ENCODE results near the gene MT1H.
"Not testable (repeated sequence)": the region's sequence is repeated elsewhere in the genome, so short reads cannot be mapped to it uniquely, and the experiment has no call there.

MT1H gene

GRCh38 chr16:56667581-56668571 is 1.7 kb upstream of the MT1H start, which contains the start of gene MT1G:
Gene MT1G (minus strand): TSS chr16:56668065. CDS start chr16:56667993, 72 bp downstream.
- H3K4me3 Mint-ChIP-seq = peak within 1 kb of the TSS; percentile 64
- peaks cover 1% of the 10 kb centered on the region for H3K36me3 Mint-ChIP-seq (ENCODE audit: low read depth)
- H3K27ac Mint-ChIP-seq = no peak within 1 kb of the TSS
- peak; percentile 59 for DNase-seq
- no peaks in the 10 kb centered on the region for H3K9me3 Mint-ChIP-seq
- peaks cover 24% of the 10 kb centered on the region for H3K4me1 Mint-ChIP-seq (ENCODE audit: low read depth)
- peaks cover 65% of the 10 kb centered on the region for H3K27me3 Mint-ChIP-seq

- peaks cover 78% of the 10 kb centered on the region for H3K27me3 Mint-ChIP-seq
- H3K9me3 Mint-ChIP-seq = no peaks in the 10 kb centered on the region
- peaks cover 23% of the 10 kb centered on the region for H3K4me1 Mint-ChIP-seq (ENCODE audit: low read depth)
- H3K27ac Mint-ChIP-seq = no peak overlapping the region
- H3K36me3 Mint-ChIP-seq (ENCODE audit: low read depth) = peaks cover 1% of the 10 kb centered on the region
- no peak for DNase-seq
- H3K4me3 Mint-ChIP-seq = no peak overlapping the region
Observed at GRCh38 chr16:56669840-56670619, 416 bp downstream of the MT1H start.

- H3K36me3 Mint-ChIP-seq (ENCODE audit: low read depth) = peaks cover 1% of the 10 kb centered on the region
- no peak overlapping the region for H3K27ac Mint-ChIP-seq
- H3K27me3 Mint-ChIP-seq = peaks cover 84% of the 10 kb centered on the region
- H3K9me3 Mint-ChIP-seq = no peaks in the 10 kb centered on the region
- DNase-seq = no peak
- H3K4me1 Mint-ChIP-seq (ENCODE audit: low read depth) = peaks cover 28% of the 10 kb centered on the region
- no peak overlapping the region for H3K4me3 Mint-ChIP-seq
Observed at GRCh38 chr16:56670620-56670934, 963 bp downstream of the MT1H start.

GRCh38 chr16:56671691-56672090 is 2.1 kb downstream of the MT1H start:
- not testable (repeated sequence) for H3K4me3 Mint-ChIP-seq; H3K36me3 Mint-ChIP-seq (ENCODE audit: low read depth); DNase-seq; H3K27ac Mint-ChIP-seq; H3K9me3 Mint-ChIP-seq
- Mint-ChIP-seq H3K4me1 (ENCODE audit: low read depth) (peaks cover 33% of the 10 kb centered on the region), H3K27me3 (peaks cover 79% of the 10 kb centered on the region)

GRCh38 chr16:56672171-56672570 is 2.6 kb downstream of the MT1H start:
- DNase-seq; H3K36me3 Mint-ChIP-seq (ENCODE audit: low read depth); H3K4me3 Mint-ChIP-seq; H3K27ac Mint-ChIP-seq; H3K9me3 Mint-ChIP-seq: not testable (repeated sequence)
- Mint-ChIP-seq H3K27me3 (peaks cover 74% of the 10 kb centered on the region), H3K4me1 (ENCODE audit: low read depth) (peaks cover 33% of the 10 kb centered on the region)

GRCh38 chr16:56672761-56673536 is 3.3 kb downstream of the MT1H start:
- Mint-ChIP-seq H3K4me1 (ENCODE audit: low read depth) (peaks cover 30% of the 10 kb centered on the region), H3K9me3 (no peaks in the 10 kb centered on the region), H3K27me3 (peaks cover 67% of the 10 kb centered on the region)

GRCh38 chr16:56673921-56674320 is 4.3 kb downstream of the MT1H start:
- no peak overlapping the region for H3K27ac Mint-ChIP-seq
- no peak for DNase-seq
- no peak overlapping the region for H3K4me3 Mint-ChIP-seq

More at GRCh38 chr16:56672761-56673536, 3.3 kb downstream of the MT1H start:
- no peaks in the 10 kb centered on the region for H3K36me3 Mint-ChIP-seq (ENCODE audit: low read depth)
- H3K4me3 Mint-ChIP-seq = no peak overlapping the region
- H3K27ac Mint-ChIP-seq = no peak overlapping the region
- no peak for DNase-seq

GRCh38 chr16:56674570-56674969 is 5.0 kb downstream of the MT1H start:
- DNase-seq; H3K9me3 Mint-ChIP-seq; H3K4me3 Mint-ChIP-seq; H3K27ac Mint-ChIP-seq; H3K36me3 Mint-ChIP-seq (ENCODE audit: low read depth): not testable (repeated sequence)
- peaks cover 19% of the 10 kb centered on the region for H3K4me1 Mint-ChIP-seq (ENCODE audit: low read depth)
- H3K27me3 Mint-ChIP-seq = peaks cover 52% of the 10 kb centered on the region

More at GRCh38 chr16:56673921-56674320, 4.3 kb downstream of the MT1H start:
- Mint-ChIP-seq H3K27me3 (peaks cover 58% of the 10 kb centered on the region), H3K4me1 (ENCODE audit: low read depth) (peaks cover 24% of the 10 kb centered on the region), H3K36me3 (ENCODE audit: low read depth) (no peaks in the 10 kb centered on the region), H3K9me3 (no peaks in the 10 kb centered on the region)

- DNase-seq = peak; percentile 74
Observed at GRCh38 chr16:56675685-56676210, 6.1 kb downstream of the MT1H start.

GRCh38 chr16:56677474-56677873 is 7.9 kb downstream of the MT1H start:
- no peak for DNase-seq
- Mint-ChIP-seq H3K4me1 (ENCODE audit: low read depth) (peaks cover 25% of the 10 kb centered on the region), H3K27me3 (peaks cover 24% of the 10 kb centered on the region), H3K9me3 (no peaks in the 10 kb centered on the region), H3K36me3 (ENCODE audit: low read depth) (peaks cover 2% of the 10 kb centered on the region), H3K4me3 (no peak overlapping the region), H3K27ac (no peak overlapping the region)

More at GRCh38 chr16:56675685-56676210, 6.1 kb downstream of the MT1H start:
- H3K4me3 Mint-ChIP-seq = peak overlapping the region; percentile 48
- peaks cover 40% of the 10 kb centered on the region for H3K27me3 Mint-ChIP-seq
- H3K36me3 Mint-ChIP-seq (ENCODE audit: low read depth) = no peaks in the 10 kb centered on the region
- peak overlapping the region; percentile 30 for H3K27ac Mint-ChIP-seq
- H3K9me3 Mint-ChIP-seq = no peaks in the 10 kb centered on the region
- H3K4me1 Mint-ChIP-seq (ENCODE audit: low read depth) = peaks cover 20% of the 10 kb centered on the region

- Mint-ChIP-seq H3K9me3 (no peaks in the 10 kb centered on the region), H3K27ac (no peak overlapping the region), H3K4me3 (no peak overlapping the region), H3K4me1 (ENCODE audit: low read depth) (peaks cover 37% of the 10 kb centered on the region), H3K27me3 (peaks cover 12% of the 10 kb centered on the region), H3K36me3 (ENCODE audit: low read depth) (peaks cover 13% of the 10 kb centered on the region)
- DNase-seq = no peak
Observed at GRCh38 chr16:56679078-56679730, 9.6 kb downstream of the MT1H start.

- Mint-ChIP-seq H3K4me3 (no peak overlapping the region), H3K27me3 (peaks cover 8% of the 10 kb centered on the region), H3K9me3 (no peaks in the 10 kb centered on the region), H3K27ac (no peak overlapping the region), H3K4me1 (ENCODE audit: low read depth) (peaks cover 39% of the 10 kb centered on the region), H3K36me3 (ENCODE audit: low read depth) (peaks cover 16% of the 10 kb centered on the region)
- no peak for DNase-seq
Observed at GRCh38 chr16:56679818-56680217, 10.2 kb downstream of the MT1H start.

GRCh38 chr16:56681939-56682702 is 12.5 kb downstream of the MT1H start, which contains the start of gene MT1X:
Gene MT1X (plus strand): TSS chr16:56682470. CDS start chr16:56682541, 71 bp downstream.
- peak; percentile 94 for DNase-seq
- Mint-ChIP-seq H3K4me1 (ENCODE audit: low read depth) (peaks cover 29% of the 10 kb centered on the region), H3K4me3 (peak within 1 kb of the TSS; percentile 93)

More at GRCh38 chr16:56681939-56682702, 12.5 kb downstream of the MT1H start, which contains the start of gene MT1X:
- no peaks in the 10 kb centered on the region for H3K27me3 Mint-ChIP-seq
- peaks cover 2% of the 10 kb centered on the region for H3K9me3 Mint-ChIP-seq
- peaks cover 28% of the 10 kb centered on the region for H3K36me3 Mint-ChIP-seq (ENCODE audit: low read depth)
- peak within 1 kb of the TSS; percentile 94 for H3K27ac Mint-ChIP-seq
